ENCODE measurements around the gene HABP4. TPM values are rescaled to one million over a fixed set of nuclear protein-coding genes. Genes with fewer than 3 reads are reported as not detected.

Gene HABP4
- total RNA-seq, 3 donors from 2014 or later (not counting 1 experiment from before 2014, with no cell fraction given): 3.0 to 3.9 (median 3.6) TPM

DNA sequence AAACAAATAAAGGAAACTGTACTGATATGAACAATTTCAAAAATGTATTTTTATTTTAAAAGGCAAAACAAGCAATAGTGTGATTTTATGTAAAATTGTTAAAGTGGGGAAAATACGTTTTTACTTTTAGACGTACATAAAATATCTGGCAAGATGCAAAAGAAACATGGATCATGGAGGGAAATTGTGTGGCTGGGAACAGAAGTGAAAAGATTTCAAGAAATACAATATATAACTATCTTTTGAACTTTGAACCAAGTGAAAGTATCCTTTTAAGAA is 30.3 kb upstream of the HABP4 start:
- ATAC-seq (no peak), DNase-seq (no peak)
- Histone ChIP-seq H3K27me3 (ENCODE audit: control insufficient read depth, insufficient read depth, low read length) (no peaks in the 10 kb centered on the region), H3K36me3 (ENCODE audit: control insufficient read depth, insufficient read depth, low read length) (no peaks in the 10 kb centered on the region), H3K4me3 (ENCODE audit: low read length) (peak overlapping the region; percentile 86), H3K9me3 (ENCODE audit: control insufficient read depth, insufficient read depth, low read length) (no peaks in the 10 kb centered on the region), H3K27ac (ENCODE audit: low read length) (peak overlapping the region; percentile 91), H3K4me1 (ENCODE audit: control insufficient read depth, insufficient read depth, low read length) (peaks cover 27% of the 10 kb centered on the region)
- 83% methylated on average over 2 of the region's 2 CpGs for WGBS (ENCODE audit: insufficient coverage)
- Mint-ChIP-seq H3K4me3 (peak overlapping the region; percentile 89), H3K27me3 (ENCODE audit: low read depth in 2 of 2) (no peaks in the 10 kb centered on the region), H3K9me3 (no peaks in the 10 kb centered on the region), H3K4me1 (peaks cover 18 to 22% of the 10 kb centered on the region in 2 donors), H3K27ac (peak overlapping the region; percentile 89 to 97), H3K36me3 (no peaks in the 10 kb centered on the region)
- TF ChIP-seq, protein P1, sequence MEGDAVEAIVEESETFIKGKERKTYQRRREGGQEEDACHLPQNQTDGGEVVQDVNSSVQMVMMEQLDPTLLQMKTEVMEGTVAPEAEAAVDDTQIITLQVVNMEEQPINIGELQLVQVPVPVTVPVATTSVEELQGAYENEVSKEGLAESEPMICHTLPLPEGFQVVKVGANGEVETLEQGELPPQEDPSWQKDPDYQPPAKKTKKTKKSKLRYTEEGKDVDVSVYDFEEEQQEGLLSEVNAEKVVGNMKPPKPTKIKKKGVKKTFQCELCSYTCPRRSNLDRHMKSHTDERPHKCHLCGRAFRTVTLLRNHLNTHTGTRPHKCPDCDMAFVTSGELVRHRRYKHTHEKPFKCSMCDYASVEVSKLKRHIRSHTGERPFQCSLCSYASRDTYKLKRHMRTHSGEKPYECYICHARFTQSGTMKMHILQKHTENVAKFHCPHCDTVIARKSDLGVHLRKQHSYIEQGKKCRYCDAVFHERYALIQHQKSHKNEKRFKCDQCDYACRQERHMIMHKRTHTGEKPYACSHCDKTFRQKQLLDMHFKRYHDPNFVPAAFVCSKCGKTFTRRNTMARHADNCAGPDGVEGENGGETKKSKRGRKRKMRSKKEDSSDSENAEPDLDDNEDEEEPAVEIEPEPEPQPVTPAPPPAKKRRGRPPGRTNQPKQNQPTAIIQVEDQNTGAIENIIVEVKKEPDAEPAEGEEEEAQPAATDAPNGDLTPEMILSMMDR (IDR thresholded peaks at IDR 0.05): no peak
- intact Hi-C loops (cut with micrococcal nuclease): loop anchor here (5.0 to 10.0 kb wide), 3 partner anchors 37 to 915 kb away; partner anchors contain the start of gene SLC35D2

DNA sequence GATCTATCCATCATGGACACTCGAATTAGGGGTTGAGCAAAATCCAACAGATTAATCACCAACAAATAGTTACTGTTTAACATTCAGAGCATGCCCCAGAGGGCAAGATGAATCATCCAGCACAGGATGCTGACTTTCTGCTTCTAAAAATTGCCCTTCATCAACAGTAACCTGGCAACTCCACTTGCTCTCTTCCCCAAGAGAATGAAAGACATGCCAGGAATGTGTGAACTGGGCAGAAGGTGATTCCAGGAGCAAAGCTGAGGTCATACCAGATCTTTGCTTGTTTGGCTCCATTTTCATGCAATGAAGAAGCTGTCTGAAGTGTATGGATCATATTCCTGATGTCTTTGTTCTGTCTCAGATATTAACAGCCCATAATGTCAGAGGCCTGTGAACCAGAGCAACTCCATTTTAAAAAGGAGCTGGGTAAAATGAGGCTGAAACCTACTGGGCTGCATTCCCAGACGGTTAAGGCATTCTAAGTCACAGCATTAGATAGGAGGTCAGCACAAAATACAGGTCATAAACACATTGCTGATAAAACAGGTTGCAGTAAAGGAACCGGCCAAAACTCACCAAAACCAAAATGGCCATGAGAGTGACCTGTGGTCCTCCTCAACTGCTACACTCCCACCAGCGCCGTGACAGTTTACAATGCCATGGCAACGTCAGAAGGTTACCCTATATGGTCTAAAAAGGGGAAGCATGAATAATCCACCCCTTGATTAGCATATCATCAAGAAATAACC is 29.3 kb upstream of the HABP4 start:
- Mint-ChIP-seq H3K36me3 (no peaks in the 10 kb centered on the region), H3K4me3 (peak overlapping the region; percentile 37), H3K4me1 (peaks cover 26 to 29% of the 10 kb centered on the region in 2 donors), H3K27ac (peak overlapping the region in 1 of 2 donors; percentile 89), H3K27me3 (ENCODE audit: low read depth in 2 of 2) (no peaks in the 10 kb centered on the region), H3K9me3 (no peaks in the 10 kb centered on the region)
- no peaks in the 10 kb centered on the region for H3K27me3 ChIP-seq (ENCODE audit: control insufficient read depth, insufficient read depth, low read length)
- intact Hi-C loops (cut with micrococcal nuclease): no loop called here
- peak in 1 of 2 donors; percentile 41 for DNase-seq
- ATAC-seq: no peak
- peak overlapping the region; percentile 40 for H3K27ac ChIP-seq (ENCODE audit: low read length)
- 57% methylated on average over 5 of the region's 6 CpGs for WGBS (ENCODE audit: insufficient coverage)
- H3K4me3 ChIP-seq (ENCODE audit: low read length): no peak overlapping the region
- H3K4me1 ChIP-seq (ENCODE audit: control insufficient read depth, insufficient read depth, low read length): peaks cover 36% of the 10 kb centered on the region
- TF ChIP-seq, protein P1 (IDR thresholded peaks at IDR 0.05): no peak
- H3K9me3 ChIP-seq (ENCODE audit: control insufficient read depth, insufficient read depth, low read length): no peaks in the 10 kb centered on the region
- no peaks in the 10 kb centered on the region for H3K36me3 ChIP-seq (ENCODE audit: control insufficient read depth, insufficient read depth, low read length)

DNA sequence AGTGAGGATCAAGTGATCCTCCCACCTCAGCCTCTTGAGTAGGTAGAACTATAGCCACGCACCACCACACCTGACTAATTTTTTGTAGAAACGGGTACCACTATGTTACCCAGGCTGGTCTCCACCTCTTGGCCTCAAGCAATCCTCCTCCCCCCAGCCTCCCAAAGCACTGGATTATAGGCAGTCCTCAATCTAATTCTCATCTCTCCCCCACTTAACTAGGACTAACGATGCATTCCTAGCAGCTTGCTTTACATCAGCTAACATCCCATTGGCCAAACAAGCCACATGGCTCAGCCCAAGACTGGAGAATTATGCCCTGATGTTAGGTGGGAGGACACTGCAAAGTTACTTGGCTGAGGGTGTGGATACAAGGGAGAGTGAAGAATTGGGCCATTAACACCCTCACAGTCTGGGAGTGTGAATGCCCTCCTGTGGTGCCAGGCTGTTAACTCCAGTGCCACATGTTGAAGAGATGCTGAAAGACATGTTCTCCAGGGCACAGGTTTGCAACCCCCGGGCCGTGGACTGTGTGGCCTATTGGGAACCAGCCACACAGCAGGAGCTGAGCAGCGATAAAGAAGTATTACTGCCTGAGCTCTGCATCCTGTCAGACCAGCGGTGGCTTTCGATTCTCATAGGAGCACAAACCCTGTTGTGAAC is 26.5 kb upstream of the HABP4 start:
- intact Hi-C loops (cut with micrococcal nuclease): no loop called here
- H3K27me3 Mint-ChIP-seq (ENCODE audit: low read depth in 2 of 2): peaks cover 0 to 3% of the 10 kb centered on the region in 2 donors
- no peaks in the 10 kb centered on the region for H3K9me3 Mint-ChIP-seq
- Histone ChIP-seq H3K4me1 (ENCODE audit: control insufficient read depth, insufficient read depth, low read length) (peaks cover 32% of the 10 kb centered on the region), H3K9me3 (ENCODE audit: control insufficient read depth, insufficient read depth, low read length) (no peaks in the 10 kb centered on the region), H3K27ac (ENCODE audit: low read length) (no peak overlapping the region), H3K4me3 (ENCODE audit: low read length) (no peak overlapping the region), H3K36me3 (ENCODE audit: control insufficient read depth, insufficient read depth, low read length) (no peaks in the 10 kb centered on the region), H3K27me3 (ENCODE audit: control insufficient read depth, insufficient read depth, low read length) (no peaks in the 10 kb centered on the region)
- no peaks in the 10 kb centered on the region for H3K36me3 Mint-ChIP-seq
- no peak overlapping the region for H3K4me3 Mint-ChIP-seq
- DNase-seq: no peak
- ATAC-seq: no peak
- no peak overlapping the region for H3K27ac Mint-ChIP-seq
- TF ChIP-seq, protein P1 (IDR thresholded peaks at IDR 0.05): no peak
- peaks cover 24 to 28% of the 10 kb centered on the region in 2 donors for H3K4me1 Mint-ChIP-seq
- WGBS (ENCODE audit: insufficient coverage): 96% methylated on average over 8 of the region's 8 CpGs
